Stimulated activated CD4-positive, alpha-beta T cell treated with anti-CD3 and anti-CD28 coated beads, Interleukin-4, amount 100 ng/mL, for 48 hours (primary cell): ENCODE data around the gene STAM2.

Experiments used
- DNase-seq, 2 donors: peaks; one replicate each; pipeline ENCODE4 v3.0.0-alpha.2; 2020; ENCODE audit warnings: low read depth in 2 of 2

The STAM2 gene

GRCh38 chr2:152072011-152072410 is 103.6 kb downstream of the STAM2 start:
- no peak for DNase-seq

- DNase-seq = no peak
Observed at GRCh38 chr2:152071518-152071917, 104.0 kb downstream of the STAM2 start.

GRCh38 chr2:152071092-152071491 is 104.5 kb downstream of the STAM2 start:
- no peak for DNase-seq

- DNase-seq = no peak
Observed at GRCh38 chr2:152068226-152068625, 107.3 kb downstream of the STAM2 start.

GRCh38 chr2:152067823-152068222 is 107.7 kb downstream of the STAM2 start:
- DNase-seq = no peak
